ENCODE data around the gene WAS. TPM values are rescaled to one million over a fixed set of nuclear protein-coding genes. Genes with fewer than 3 reads are reported as not detected.

The WAS gene
- total RNA-seq, 1 experiment from 2014 or later: 0.79 TPM

DNA sequence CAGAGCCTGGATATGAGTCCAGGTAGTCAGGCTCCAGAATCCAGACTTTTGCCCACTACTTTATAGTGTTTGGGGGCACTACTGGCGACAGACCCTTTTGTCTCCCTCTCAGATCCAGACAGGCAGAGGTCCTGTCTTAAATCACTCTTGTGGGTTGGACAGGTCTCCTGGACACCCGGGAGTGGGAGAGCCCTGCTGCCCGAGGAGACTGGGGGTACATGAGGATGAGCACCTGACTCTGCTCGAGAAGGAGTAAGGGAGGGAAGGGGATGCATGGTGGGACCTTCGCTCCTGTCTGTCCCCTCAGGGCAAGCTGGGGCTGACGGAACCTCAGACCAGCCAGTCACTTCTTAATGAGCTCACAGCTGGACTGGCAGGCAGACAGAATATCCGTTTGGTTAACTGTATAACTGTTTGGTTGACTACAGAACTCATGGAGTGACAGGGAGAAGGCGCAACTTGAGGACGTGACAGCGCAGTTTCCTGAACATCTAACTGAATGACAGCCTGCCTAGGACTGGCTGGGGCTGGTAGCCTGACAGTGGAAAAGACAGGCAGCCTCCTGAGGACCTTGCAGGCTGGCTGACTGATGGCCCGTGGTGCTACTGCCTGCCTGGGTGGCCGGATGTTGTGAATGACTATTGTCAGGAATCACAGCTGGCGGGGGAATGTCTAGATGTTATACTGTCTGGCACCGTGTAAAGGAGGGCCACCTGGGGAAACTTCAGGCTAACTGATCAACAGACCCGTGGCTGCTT is 11.4 kb downstream of the WAS start:
- H3K4me1 Mint-ChIP-seq: peaks cover 40% of the 10 kb centered on the region
- POLR2A ChIA-PET: no interaction called here
- peaks cover 8% of the 10 kb centered on the region for H3K36me3 Mint-ChIP-seq
- H3K27ac Mint-ChIP-seq: peak overlapping the region; percentile 57; the same call in 1 of the 2 replicates
- H3K9me3 Mint-ChIP-seq: no peaks in the 10 kb centered on the region
- H3K4me3 Mint-ChIP-seq: peak overlapping the region; percentile 84
- CTCF ChIA-PET: interaction anchor here (1.1 to 1.8 kb wide), 2 partner anchors 12 to 47 kb away, joined by 3 to 6 read pairs; partner anchors contain the start of gene WAS
- H3K27me3 Mint-ChIP-seq (ENCODE audit: low read depth): no peaks in the 10 kb centered on the region; the same call in 1 of the 2 replicates
- TF ChIP-seq, protein P1, sequence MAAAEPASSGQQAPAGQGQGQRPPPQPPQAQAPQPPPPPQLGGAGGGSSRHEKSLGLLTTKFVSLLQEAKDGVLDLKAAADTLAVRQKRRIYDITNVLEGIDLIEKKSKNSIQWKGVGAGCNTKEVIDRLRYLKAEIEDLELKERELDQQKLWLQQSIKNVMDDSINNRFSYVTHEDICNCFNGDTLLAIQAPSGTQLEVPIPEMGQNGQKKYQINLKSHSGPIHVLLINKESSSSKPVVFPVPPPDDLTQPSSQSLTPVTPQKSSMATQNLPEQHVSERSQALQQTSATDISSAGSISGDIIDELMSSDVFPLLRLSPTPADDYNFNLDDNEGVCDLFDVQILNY (CRISPR knock-in tag; IDR thresholded peaks at IDR 0.05): no peak
- TF ChIP-seq GTF2I (CRISPR knock-in tag; conservative IDR thresholded peaks at IDR 0.05) (no peak), IRF1 (CRISPR knock-in tag; IDR thresholded peaks at IDR 0.05) (no peak), TP53 (CRISPR knock-in tag; IDR thresholded peaks at IDR 0.05) (no peak), ZMAT4 (CRISPR knock-in tag; IDR thresholded peaks at IDR 0.05) (no peak), GABPB1 (CRISPR knock-in tag; IDR thresholded peaks at IDR 0.05) (no peak), ZNF121 (CRISPR knock-in tag; IDR thresholded peaks at IDR 0.05) (no peak), ZNF281 (CRISPR knock-in tag; IDR thresholded peaks at IDR 0.05) (no peak), JUN (CRISPR knock-in tag; IDR thresholded peaks at IDR 0.05) (no peak), ESRRA (CRISPR knock-in tag; IDR thresholded peaks at IDR 0.05; ENCODE audit: borderline replicate concordance) (no peak), ZNF423 (CRISPR knock-in tag; IDR thresholded peaks at IDR 0.05) (no peak), FOXJ3 (CRISPR knock-in tag; IDR thresholded peaks at IDR 0.05; ENCODE audit: borderline replicate concordance) (no peak)
- TF ChIP-seq, protein P2, sequence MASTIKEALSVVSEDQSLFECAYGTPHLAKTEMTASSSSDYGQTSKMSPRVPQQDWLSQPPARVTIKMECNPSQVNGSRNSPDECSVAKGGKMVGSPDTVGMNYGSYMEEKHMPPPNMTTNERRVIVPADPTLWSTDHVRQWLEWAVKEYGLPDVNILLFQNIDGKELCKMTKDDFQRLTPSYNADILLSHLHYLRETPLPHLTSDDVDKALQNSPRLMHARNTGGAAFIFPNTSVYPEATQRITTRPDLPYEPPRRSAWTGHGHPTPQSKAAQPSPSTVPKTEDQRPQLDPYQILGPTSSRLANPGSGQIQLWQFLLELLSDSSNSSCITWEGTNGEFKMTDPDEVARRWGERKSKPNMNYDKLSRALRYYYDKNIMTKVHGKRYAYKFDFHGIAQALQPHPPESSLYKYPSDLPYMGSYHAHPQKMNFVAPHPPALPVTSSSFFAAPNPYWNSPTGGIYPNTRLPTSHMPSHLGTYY (CRISPR knock-in tag; IDR thresholded peaks at IDR 0.05): no peak
- TF ChIP-seq, protein P3, sequence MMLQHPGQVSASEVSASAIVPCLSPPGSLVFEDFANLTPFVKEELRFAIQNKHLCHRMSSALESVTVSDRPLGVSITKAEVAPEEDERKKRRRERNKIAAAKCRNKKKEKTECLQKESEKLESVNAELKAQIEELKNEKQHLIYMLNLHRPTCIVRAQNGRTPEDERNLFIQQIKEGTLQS (CRISPR knock-in tag; conservative IDR thresholded peaks at IDR 0.05): no peak
- DNase-seq (ENCODE audit: low spot score) (no peak), ATAC-seq (no peak)

GRCh38 chrX:48695534-48695896 is 11.9 kb downstream of the WAS start:
- Mint-ChIP-seq H3K4me1 (peaks cover 40% of the 10 kb centered on the region), H3K36me3 (peaks cover 10% of the 10 kb centered on the region), H3K27me3 (ENCODE audit: low read depth) (no peaks in the 10 kb centered on the region; the same call in 1 of the 2 replicates), H3K27ac (peak overlapping the region; percentile 92), H3K9me3 (no peaks in the 10 kb centered on the region), H3K4me3 (peak overlapping the region; percentile 84)
- DNase-seq (ENCODE audit: low spot score) (no peak), ATAC-seq (no peak)
- CTCF ChIA-PET: interaction anchor here (1.1 to 1.8 kb wide), 2 partner anchors 12 to 48 kb away, joined by 3 to 6 read pairs; partner anchors contain the start of gene WAS
- POLR2A ChIA-PET: no interaction called here
- TF ChIP-seq ZBTB21 (CRISPR knock-in tag; IDR thresholded peaks at IDR 0.05; ENCODE audit: borderline replicate concordance) (no peak), JUN (CRISPR knock-in tag; IDR thresholded peaks at IDR 0.05) (no peak), PRDM15 (CRISPR knock-in tag; IDR thresholded peaks at IDR 0.05) (no peak), TEAD4 (CRISPR knock-in tag; IDR thresholded peaks at IDR 0.05) (no peak), ZNF671 (CRISPR knock-in tag; IDR thresholded peaks at IDR 0.05) (no peak), AFF4 (CRISPR knock-in tag; IDR thresholded peaks at IDR 0.05; ENCODE audit: borderline replicate concordance) (no peak), ZNF263 (CRISPR knock-in tag; IDR thresholded peaks at IDR 0.05; ENCODE audit: low read depth) (no peak), ZNF138 (CRISPR knock-in tag; conservative IDR thresholded peaks at IDR 0.05) (no peak)

All from WTC11 (cell line).